ENCODE results near the gene MINK1. TPM values are rescaled to one million over a fixed set of nuclear protein-coding genes. Genes with fewer than 3 reads are reported as not detected.
A peak's percentile ranks its signal among the peaks of the same experiment; 100 is the strongest.

MINK1 gene
- 10 to 100 TPM; 84.1 to 85.4 TPM for total RNA-seq
- 10 to 100 TPM; 53.5 to 77.7 (median 64.0) TPM for polyA plus RNA-seq (ENCODE audit: insufficient read length in 6 of 6)
- long read RNA-seq, donor 1, partial matches to known transcripts, result 17 of 17 reads
- long read RNA-seq, donor 1, other reads (novel, unspliced or antisense), result 0 of 17 reads
- long read RNA-seq, donor 2, partial matches to known transcripts, result 2,461 of 2,547 reads
- long read RNA-seq, donor 2, other reads (novel, unspliced or antisense), result 86 of 2,547 reads
- long read RNA-seq, donor 3, full-length matches to known transcripts, result 3 of 8 reads
- long read RNA-seq, donor 3, partial matches to known transcripts, result 5 of 8 reads
- long read RNA-seq, donor 3, other reads (novel, unspliced or antisense), result 0 of 8 reads
- long read RNA-seq, donor 4, partial matches to known transcripts, result 4 of 4 reads
- long read RNA-seq, donor 4, other reads (novel, unspliced or antisense), result 0 of 4 reads
- long read RNA-seq, donor 5, partial matches to known transcripts, result 6 of 8 reads
- long read RNA-seq, donor 5, other reads (novel, unspliced or antisense), result 0 of 8 reads
- long read RNA-seq, donor 6, result 0 reads
- long read RNA-seq, donor 7, partial matches to known transcripts, result 13 of 13 reads
- long read RNA-seq, donor 7, other reads (novel, unspliced or antisense), result 0 of 13 reads
- long read RNA-seq, donor 8, partial matches to known transcripts, result 28 of 28 reads
- long read RNA-seq, donor 8, other reads (novel, unspliced or antisense), result 0 of 28 reads
- long read RNA-seq, donor 9, result 0 reads
- long read RNA-seq, donor 10, partial matches to known transcripts, result 0 of 2 reads
- long read RNA-seq, donor 10, other reads (novel, unspliced or antisense), result 2 of 2 reads
- long read RNA-seq, donor 11, result 0 reads
- long read RNA-seq, donor 12, partial matches to known transcripts, result 9 of 9 reads
- long read RNA-seq, donor 12, other reads (novel, unspliced or antisense), result 0 of 9 reads

DNA sequence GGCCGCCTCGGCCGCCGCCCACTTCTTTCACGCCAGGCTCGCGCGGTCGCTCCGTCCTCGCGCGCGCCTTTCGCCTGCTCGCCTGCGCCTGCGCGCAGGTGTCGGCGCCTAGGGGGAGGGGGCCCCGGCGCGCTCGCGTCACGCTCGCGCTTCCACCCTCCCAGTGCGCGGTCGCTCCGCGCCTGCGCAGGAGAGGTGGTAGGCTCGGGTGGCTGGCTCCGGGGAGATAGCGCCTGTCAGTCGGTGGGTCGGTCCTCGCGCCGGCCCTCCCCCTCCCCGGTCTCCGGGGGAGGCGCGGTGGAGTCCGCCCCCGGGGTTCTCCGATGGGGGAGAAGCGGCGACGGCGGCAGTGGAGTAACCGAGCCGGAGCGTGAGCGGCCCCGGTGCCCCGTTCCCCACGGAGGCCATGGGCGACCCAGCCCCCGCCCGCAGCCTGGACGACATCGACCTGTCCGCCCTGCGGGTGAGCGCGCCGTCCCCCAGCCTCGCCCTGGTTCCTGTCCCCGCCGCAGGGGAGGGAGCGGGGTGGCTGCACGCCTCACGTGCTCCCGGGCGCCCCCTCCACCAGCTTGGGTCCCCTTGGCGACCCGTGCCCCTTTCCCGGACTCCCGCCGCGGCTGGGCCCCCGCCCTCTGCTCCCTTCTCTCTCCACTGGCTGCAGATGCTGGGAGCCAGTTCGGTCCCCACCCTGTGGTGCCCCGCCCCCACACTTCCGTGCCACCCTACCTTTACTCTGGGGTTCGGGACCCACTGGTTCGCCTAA is at the start of gene MINK1:
Gene MINK1, plus strand, starts transcription at position 163 of the 763 bp plus-strand sequence. Its CDS starts 244 bp downstream, at position 407.
- peak; percentile 96 for ATAC-seq
- Histone ChIP-seq H3K36me3 (peaks cover 0 to 7% of the 10 kb centered on the region in 2 donors), H3K9me3 (no peaks in the 10 kb centered on the region), H3K27me3 (no peaks in the 10 kb centered on the region), H3K4me3 (peak within 1 kb of the TSS; percentile 68 to 97), H3K4me1 (peaks cover 17 to 47% of the 10 kb centered on the region in 2 donors), H3K27ac (peak within 1 kb of the TSS; percentile 82 to 85)
- TF ChIP-seq CTCF (IDR thresholded peaks at IDR 0.05), result no peak
- DNase-seq, result peak; percentile 90 to 99 (median 96)
- intact Hi-C loops (cut with DNase I), result no loop called here

DNA sequence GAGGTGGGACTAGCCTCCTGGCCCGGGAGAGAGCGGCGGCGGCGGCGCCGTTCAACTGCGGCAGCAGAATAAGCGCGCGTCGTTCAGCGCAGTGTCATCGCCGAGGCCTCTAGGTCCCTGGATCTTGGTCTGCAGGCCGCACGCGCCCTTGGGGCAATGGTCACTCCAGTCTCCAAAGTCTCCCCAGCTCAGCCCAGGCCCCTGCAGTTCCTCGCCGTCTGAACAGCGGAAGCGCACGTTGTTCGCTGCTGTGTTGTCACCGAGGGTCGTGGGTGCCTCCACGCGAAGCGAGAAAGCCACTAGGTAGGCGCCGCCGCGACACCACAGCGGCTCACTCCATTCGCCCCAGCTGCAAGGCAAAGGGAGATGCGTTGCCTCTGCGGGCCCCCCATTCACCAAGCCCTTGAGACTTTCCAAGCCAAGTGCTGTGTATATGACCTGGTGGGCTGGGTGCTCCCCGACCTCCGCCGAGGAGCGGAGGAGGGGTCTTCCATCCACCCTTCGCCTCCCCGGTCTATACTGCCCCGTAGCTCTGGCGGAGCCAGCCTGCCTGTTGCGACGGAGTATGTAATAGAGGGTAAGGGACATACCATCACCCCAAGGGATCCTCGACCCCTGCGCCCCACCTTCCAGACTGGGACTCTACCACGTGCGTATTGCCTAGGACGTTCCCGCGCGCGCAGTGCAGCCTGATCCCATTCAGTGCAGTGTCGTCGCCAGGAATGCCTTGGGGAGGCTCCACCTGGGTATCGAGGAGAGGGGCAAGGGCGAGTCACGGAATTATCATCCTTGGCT is 47.6 kb upstream of the MINK1 start:
- intact Hi-C loops (cut with DNase I), result no loop called here
- H3K9me3 ChIP-seq, result no peaks in the 10 kb centered on the region
- DNase-seq, result peak in 1 of 4 donors; percentile 81
- H3K27me3 ChIP-seq, result peaks cover 40 to 89% of the 10 kb centered on the region in 2 donors
- H3K4me1 ChIP-seq, result peaks cover 23 to 39% of the 10 kb centered on the region in 2 donors
- no peak for TF ChIP-seq CTCF (IDR thresholded peaks at IDR 0.05)
- peak overlapping the region in 1 of 2 donors; percentile 8 for H3K4me3 ChIP-seq
- no peak for ATAC-seq
- no peak overlapping the region for H3K27ac ChIP-seq
- no peaks in the 10 kb centered on the region for H3K36me3 ChIP-seq

- intact Hi-C loops (cut with DNase I), result no loop called here
- Histone ChIP-seq H3K27ac (no peak within 1 kb of the TSS), H3K27me3 (peaks cover 40 to 85% of the 10 kb centered on the region in 2 donors)
Observed at GRCh38 chr17:4786106-4786511, 47.0 kb upstream of the MINK1 start, which contains the start of gene VMO1. Gene VMO1, minus strand, starts transcription at chr17:4786364. Its CDS starts 12 bp downstream, at chr17:4786352.

More at GRCh38 chr17:4786106-4786511, 47.0 kb upstream of the MINK1 start, which contains the start of gene VMO1:
- TF ChIP-seq CTCF (IDR thresholded peaks at IDR 0.05), result no peak
- Histone ChIP-seq H3K9me3 (no peaks in the 10 kb centered on the region), H3K36me3 (no peaks in the 10 kb centered on the region), H3K4me3 (peak within 1 kb of the TSS in 1 of 2 donors; percentile 8), H3K4me1 (peaks cover 23 to 42% of the 10 kb centered on the region in 2 donors)
- no peak for ATAC-seq
- DNase-seq, result peak in 1 of 4 donors; percentile 75

Measured in left lung (tissue), 14 donors.